Measurements from ENCODE around the gene TMEM259. TPM values are rescaled to one million over a fixed set of nuclear protein-coding genes. Genes with fewer than 3 reads are reported as not detected.

Gene TMEM259
- total RNA-seq, 1 donor from 2014 or later: 31.7 TPM

GRCh38 chr19:998064-998463, 22.9 kb downstream of the TMEM259 start:
- H3F3A ChIP-seq (ENCODE audit: low read depth): peaks cover 11% of the 10 kb centered on the region
- H3K4me3 ChIP-seq: no peak overlapping the region
- Mint-ChIP-seq H3K4me1 (peaks cover 12% of the 10 kb centered on the region), H3K9me3 (peaks cover 3% of the 10 kb centered on the region), H3K27ac (no peak overlapping the region), H3K4me3 (peak overlapping the region; percentile 25), H3K36me3 (no peaks in the 10 kb centered on the region), H3K27me3 (ENCODE audit: insufficient read depth, low read depth) (peaks cover 40% of the 10 kb centered on the region)
- no peak overlapping the region for H2AFZ ChIP-seq (replicated peaks)
- H4K20me1 ChIP-seq (ENCODE audit: low read depth): peaks cover 14% of the 10 kb centered on the region
- H3K9me3 ChIP-seq (ENCODE audit: low read depth): no peaks in the 10 kb centered on the region
- no peak overlapping the region for H3K9ac ChIP-seq
- H3K79me2 ChIP-seq (ENCODE audit: low read depth): no peaks in the 10 kb centered on the region
- peaks cover 7% of the 10 kb centered on the region for H3K4me1 ChIP-seq
- no peak overlapping the region for H3K27ac ChIP-seq
- H3K27me3 ChIP-seq: peaks cover 71% of the 10 kb centered on the region
- H3K4me2 ChIP-seq: no peak overlapping the region
- DNase-seq (ENCODE audit: low spot score): no peak
- TF ChIP-seq EZH2phosphoT487 (IDR thresholded peaks at IDR 0.05) (no peak), CTCF (IDR thresholded peaks at IDR 0.05) (no peak), EZH2 (IDR thresholded peaks at IDR 0.05) (no peak)
- H3K36me3 ChIP-seq: no peaks in the 10 kb centered on the region

GRCh38 chr19:996051-996838, 24.7 kb downstream of the TMEM259 start:
- DNase-seq (ENCODE audit: low spot score): peak; percentile 62
- TF ChIP-seq EZH2phosphoT487 (IDR thresholded peaks at IDR 0.05) (peak; percentile 44), CTCF (IDR thresholded peaks at IDR 0.05) (no peak), EZH2 (IDR thresholded peaks at IDR 0.05) (peak; percentile 59)
- peaks cover 3% of the 10 kb centered on the region for H3K9me3 Mint-ChIP-seq
- H3K4me3 Mint-ChIP-seq: no peak overlapping the region
- H3K27me3 ChIP-seq: peaks cover 63% of the 10 kb centered on the region
- no peak overlapping the region for H3K27ac ChIP-seq
- peak overlapping the region; percentile 52 for H3K4me2 ChIP-seq
- H3K27me3 Mint-ChIP-seq (ENCODE audit: insufficient read depth, low read depth): peaks cover 37% of the 10 kb centered on the region
- peaks cover 12% of the 10 kb centered on the region for H3K4me1 Mint-ChIP-seq
- H3K4me1 ChIP-seq: peaks cover 4% of the 10 kb centered on the region
- H3K9me3 ChIP-seq (ENCODE audit: low read depth): no peaks in the 10 kb centered on the region
- peaks cover 2% of the 10 kb centered on the region for H3K36me3 Mint-ChIP-seq
- H3K36me3 ChIP-seq: no peaks in the 10 kb centered on the region
- H2AFZ ChIP-seq (replicated peaks): no peak overlapping the region
- peak overlapping the region; percentile 9 for H3K4me3 ChIP-seq
- peaks cover 18% of the 10 kb centered on the region for H4K20me1 ChIP-seq (ENCODE audit: low read depth)
- no peak overlapping the region for H3K9ac ChIP-seq
- H3F3A ChIP-seq (ENCODE audit: low read depth): peaks cover 12% of the 10 kb centered on the region
- no peaks in the 10 kb centered on the region for H3K79me2 ChIP-seq (ENCODE audit: low read depth)
- no peak overlapping the region for H3K27ac Mint-ChIP-seq

- Histone ChIP-seq H3K4me1 (peaks cover 4% of the 10 kb centered on the region), H4K20me1 (ENCODE audit: low read depth) (peaks cover 18% of the 10 kb centered on the region), H3K9me3 (ENCODE audit: low read depth) (no peaks in the 10 kb centered on the region), H2AFZ (replicated peaks) (no peak overlapping the region), H3K27ac (no peak overlapping the region), H3F3A (ENCODE audit: low read depth) (peaks cover 14% of the 10 kb centered on the region), H3K9ac (no peak overlapping the region), H3K36me3 (no peaks in the 10 kb centered on the region), H3K4me2 (no peak overlapping the region), H3K4me3 (no peak overlapping the region), H3K27me3 (peaks cover 53% of the 10 kb centered on the region), H3K79me2 (ENCODE audit: low read depth) (no peaks in the 10 kb centered on the region)
- no peak for DNase-seq (ENCODE audit: low spot score)
- Mint-ChIP-seq H3K9me3 (peaks cover 3% of the 10 kb centered on the region), H3K36me3 (peaks cover 2% of the 10 kb centered on the region), H3K4me1 (peaks cover 12% of the 10 kb centered on the region), H3K4me3 (no peak overlapping the region), H3K27me3 (ENCODE audit: insufficient read depth, low read depth) (peaks cover 34% of the 10 kb centered on the region), H3K27ac (no peak overlapping the region)
- TF ChIP-seq EZH2 (IDR thresholded peaks at IDR 0.05): no peak
Measured at GRCh38 chr19:995051-995827, 25.7 kb downstream of the TMEM259 start.

All from neural progenitor cell (in vitro differentiated cells).